H1 (cell line): ENCODE measurements around the gene ABTB1. TPM values are rescaled to one million over a fixed set of nuclear protein-coding genes. Genes with fewer than 3 reads are reported as not detected.
A peak's percentile ranks its signal among the peaks of the same experiment; 100 is the strongest.

ENCODE experiments used
- CTCF ChIA-PET: fragments of 300-600 bp; sonication (Branson Sonifier 250); formaldehyde crosslinking; loops from one replicate; lab custom pipeline; 2021; ENCODE audit not compliant: partially characterized antibody; lab: Charles Lee
- POLR2A ChIA-PET: fragments of 300-600 bp; sonication (Branson Sonifier 250); formaldehyde crosslinking; loops from one replicate; lab custom pipeline; 2021; ENCODE audit warnings: inconsistent platforms; ENCODE audit not compliant: partially characterized antibody; lab: Charles Lee
- DNase-seq, 2 experiments: peaks; one replicate each; pipeline versions ENCODE4 v3.0.0 to v3.0.0-alpha.2; 2010 to 2022; ENCODE audit warnings: low spot score in 2 of 2, low read depth in 1 of 2, mixed read lengths in 1 of 2
- FAIRE-seq: peaks from 2 replicates; lab custom pipeline; 2011; peaks lifted over from hg19 to GRCh38; lab: Jason Lieb, UNC
- H2AFZ ChIP-seq: 2 replicates; pipeline ENCODE4 v1.8.1; 2012; ENCODE audit warnings: low read length, inconsistent platforms
- H2AK5ac ChIP-seq: 2 replicates; pipeline ENCODE4 v1.6.1; 2013; ENCODE audit warnings: low read depth, low read length
- H2BK120ac ChIP-seq: replicated peaks from 2 replicates; pipeline ENCODE3; 2013; ENCODE audit warnings: low read depth, low read length, inconsistent platforms
- H2BK12ac ChIP-seq: 2 replicates; pipeline ENCODE4 v1.6.1; 2013; ENCODE audit warnings: low read depth, low read length
- H2BK15ac ChIP-seq: 2 replicates; pipeline ENCODE4 v1.6.1; 2013; ENCODE audit warnings: low read length
- H2BK20ac ChIP-seq: 2 replicates; pipeline ENCODE4 v1.6.1; 2013; ENCODE audit warnings: low read length
- H2BK5ac ChIP-seq: 2 replicates; pipeline ENCODE4 v1.6.1; 2013; ENCODE audit warnings: low read depth, low read length
- H3K14ac ChIP-seq: 2 replicates; pipeline ENCODE4 v1.6.1; 2013; ENCODE audit warnings: inconsistent platforms; ENCODE audit not compliant: insufficient read length
- H3K18ac ChIP-seq: 2 replicates; pipeline ENCODE4 v1.6.1; 2013; ENCODE audit warnings: low read length; ENCODE audit errors: extremely low read depth
- H3K23ac ChIP-seq: 2 replicates; pipeline ENCODE4 v1.6.1; 2013; ENCODE audit warnings: inconsistent platforms; ENCODE audit not compliant: insufficient read length
- H3K23me2 ChIP-seq: 2 replicates; pipeline ENCODE4 v1.6.1; 2013; ENCODE audit warnings: low read depth, low read length
- H3K27ac ChIP-seq: 2 replicates; pipeline ENCODE4 v1.6.1; 2011; ENCODE audit warnings: low read depth, low read length, inconsistent platforms
- H3K27me3 ChIP-seq, 4 experiments: replicated peaks in 1 of 4; 1 replicate in 1 of 4; 2 replicates in 3 of 4; pipeline versions ENCODE4 v1.6.1 to v1.8.1; 2011 to 2013; ENCODE audit warnings: low read length in 3 of 4, mild to moderate bottlenecking in 3 of 4, inconsistent platforms in 2 of 4, mixed read lengths in 2 of 4, moderate library complexity in 1 of 4; ENCODE audit not compliant: control insufficient read depth in 3 of 4, insufficient read depth in 3 of 4; ENCODE audit errors: extremely low read depth in 1 of 4
- H3K36me3 ChIP-seq, 4 experiments: 2 replicates each; pipeline versions ENCODE4 v1.6.1 to v1.8.1; 2011 to 2013; ENCODE audit warnings: mild to moderate bottlenecking in 4 of 4, low read length in 3 of 4, moderate library complexity in 2 of 4, control low read depth in 1 of 4, inconsistent platforms in 1 of 4; ENCODE audit not compliant: insufficient read depth in 4 of 4, control insufficient read depth in 2 of 4
- H3K4ac ChIP-seq: replicated peaks from 2 replicates; pipeline ENCODE3; 2013; ENCODE audit warnings: low read length, low read depth, mixed read lengths, inconsistent platforms; ENCODE audit not compliant: insufficient read length
- H3K4me1 ChIP-seq, 4 experiments: replicated peaks in 1 of 4; 1 replicate in 1 of 4; 2 replicates in 3 of 4; pipeline versions ENCODE4 v1.6.1 to v1.8.1; 2011 to 2013; ENCODE audit warnings: low read length in 3 of 4, inconsistent platforms in 2 of 4, mixed read lengths in 1 of 4; ENCODE audit not compliant: insufficient read depth in 4 of 4, control insufficient read depth in 3 of 4
- H3K4me2 ChIP-seq, 2 experiments: 2 replicates each; pipeline versions ENCODE4 v1.6.1 to v1.8.1; 2011 to 2013; ENCODE audit warnings: low read depth in 2 of 2, low read length in 2 of 2, control low read depth in 1 of 2, inconsistent platforms in 1 of 2, mild to moderate bottlenecking in 1 of 2; ENCODE audit not compliant: insufficient read depth in 1 of 2
- H3K4me3 ChIP-seq, 4 experiments: fragments of 200-600, 300-600 bp in 1 of 4; sonication (generic), shearing (Covaris generic), sonication (Bioruptor Twin) in 1 of 4; 2 replicates each; pipeline versions ENCODE4 v1.5.1 to v1.8.1; 2011 to 2016; ENCODE audit warnings: low read length in 4 of 4, low read depth in 3 of 4, control low read depth in 2 of 4, inconsistent platforms in 2 of 4, mild to moderate bottlenecking in 2 of 4, mixed read lengths in 1 of 4, moderate library complexity in 1 of 4; ENCODE audit not compliant: insufficient read depth in 2 of 4; ENCODE audit errors: extremely low read depth in 1 of 4
- H3K56ac ChIP-seq: replicated peaks from 2 replicates; pipeline ENCODE3; 2013; ENCODE audit warnings: low read depth, mild to moderate bottlenecking, mixed read lengths, low read length, inconsistent platforms; ENCODE audit not compliant: insufficient read length
- H3K79me1 ChIP-seq: 2 replicates; pipeline ENCODE4 v1.6.1; 2013; ENCODE audit warnings: low read depth, low read length, control low read depth
- H3K79me2 ChIP-seq, 2 experiments: 2 replicates each; pipeline versions ENCODE4 v1.6.1 to v1.8.1; 2012 to 2013; ENCODE audit warnings: low read length in 2 of 2, mild to moderate bottlenecking in 2 of 2, inconsistent platforms in 1 of 2; ENCODE audit not compliant: insufficient read depth in 2 of 2, control insufficient read depth in 1 of 2
- H3K9ac ChIP-seq, 4 experiments: replicated peaks in 1 of 4; 1 replicate in 1 of 4; 2 replicates in 3 of 4; pipeline versions ENCODE4 v1.6.1 to v1.8.1; 2011 to 2013; ENCODE audit warnings: low read depth in 3 of 4, low read length in 3 of 4, control low read depth in 2 of 4, mild to moderate bottlenecking in 2 of 4, moderate library complexity in 2 of 4, inconsistent platforms in 1 of 4; ENCODE audit errors: extremely low read depth in 1 of 4
- H3K9me3 ChIP-seq, 2 experiments: 2 replicates each; pipeline versions ENCODE4 v1.6.1 to v1.8.1; 2012 to 2013; ENCODE audit warnings: mild to moderate bottlenecking in 2 of 2, moderate library complexity in 2 of 2, control low read depth in 1 of 2, inconsistent platforms in 1 of 2, low read depth in 1 of 2, low read length in 1 of 2, mixed read lengths in 1 of 2; ENCODE audit not compliant: insufficient read depth in 2 of 2
- H4K20me1 ChIP-seq, 2 experiments: replicated peaks in 1 of 2; 2 replicates each; pipeline versions ENCODE3 to v1.8.1; 2011 to 2013; ENCODE audit warnings: inconsistent platforms in 2 of 2, low read length in 2 of 2, mild to moderate bottlenecking in 1 of 2; ENCODE audit not compliant: insufficient read depth in 2 of 2, control insufficient read depth in 1 of 2
- H4K5ac ChIP-seq: 2 replicates; pipeline ENCODE4 v1.6.1; 2013; ENCODE audit warnings: low read length, low read depth, mixed read lengths, inconsistent platforms; ENCODE audit not compliant: insufficient read length
- H4K8ac ChIP-seq: 2 replicates; pipeline ENCODE4 v1.8.0; 2013; ENCODE audit warnings: mild to moderate bottlenecking, moderate library complexity, low read length, inconsistent platforms; ENCODE audit not compliant: insufficient read depth; ENCODE audit errors: extremely low read depth
- H4K91ac ChIP-seq: replicated peaks from 2 replicates; pipeline ENCODE3; 2013; ENCODE audit warnings: low read length, mixed read lengths, inconsistent platforms; ENCODE audit not compliant: insufficient read length
- CTCF ChIP-seq, 3 experiments: IDR thresholded peaks; 1 replicate in 2 of 3; 2 replicates in 1 of 3; pipeline versions ENCODE4 v1.5.1 to v1.6.1; 2011; ENCODE audit warnings: low read length in 3 of 3, mild to moderate bottlenecking in 3 of 3, inconsistent platforms in 2 of 3, low read depth in 1 of 3, moderate library complexity in 1 of 3; ENCODE audit not compliant: insufficient read depth in 1 of 3; ENCODE audit errors: control extremely low read depth in 1 of 3
- EZH2 ChIP-seq: fragments of 200-600 bp; sonication (generic); IDR thresholded peaks from 2 replicates; pipeline ENCODE4 v1.7.1; 2012; ENCODE audit warnings: low read depth, mild to moderate bottlenecking, moderate library complexity, low read length, inconsistent platforms; ENCODE audit not compliant: severe bottlenecking
- HDAC2 ChIP-seq, 2 experiments: fragments of 300-600 bp in 1 of 2; sonication (generic) in 1 of 2; IDR thresholded peaks; 2 replicates each; pipeline ENCODE4 v1.6.1; 2011 to 2012; ENCODE audit warnings: low read depth in 2 of 2, low read length in 2 of 2, mild to moderate bottlenecking in 2 of 2, moderate library complexity in 2 of 2, borderline replicate concordance in 1 of 2, inconsistent platforms in 1 of 2
- HDAC6 ChIP-seq: IDR thresholded peaks from one replicate; pipeline ENCODE4 v1.7.1; 2012; ENCODE audit warnings: low read depth, mild to moderate bottlenecking, inconsistent platforms, low read length, moderate library complexity
- POU5F1 ChIP-seq: IDR thresholded peaks from 2 replicates; pipeline ENCODE4 v1.6.1; 2011; ENCODE audit warnings: low read depth, mild to moderate bottlenecking, low read length, moderate library complexity
- SAP30 ChIP-seq: fragments of 300-600 bp; sonication (generic); IDR thresholded peaks from 2 replicates; pipeline ENCODE4 v1.7.1; 2012; ENCODE audit warnings: low read length, moderate library complexity, mild to moderate bottlenecking, inconsistent platforms; ENCODE audit not compliant: insufficient read depth, insufficient replicate concordance
- SP4 ChIP-seq: IDR thresholded peaks from 2 replicates; pipeline ENCODE4 v1.6.1; 2012; ENCODE audit warnings: low read length, inconsistent platforms
- TAF7 ChIP-seq: optimal IDR thresholded peaks from 2 replicates; pipeline ENCODE3; 2011; ENCODE audit warnings: low read depth, mild to moderate bottlenecking, inconsistent platforms, low read length, moderate library complexity, borderline replicate concordance
- WGBS, 2 experiments: shearing (Covaris generic) in 1 of 2; methylation state at CpG; one replicate each; pipeline versions ENCODE4 v1.1.6 to v1.1.7; 2013 to 2015; ENCODE audit warnings: low lambda C conversion rate in 2 of 2, mixed read lengths in 2 of 2, inconsistent platforms in 1 of 2, low coverage in 1 of 2, missing lambda C conversion rate in 1 of 2; ENCODE audit not compliant: insufficient replicate concordance in 2 of 2, insufficient coverage in 1 of 2, insufficient read length in 1 of 2; ENCODE audit errors: extremely low coverage in 1 of 2, missing lambda C conversion rate in 1 of 2; 5-methylcytosine and 5-hydroxymethylcytosine counted together
- polyA plus RNA-seq, 7 experiments: library from polyadenylated mRNA; depleted of rRNA in 3 of 7; stranded (reverse) in 5 of 7; unstranded in 2 of 7; fragments of >200 nt in 5 of 7; fragments of 200-250 nt in 2 of 7; gene quantifications; 1 replicate in 5 of 7; 2 replicates in 1 of 7; 4 replicates in 1 of 7; pipeline versions ENCODE4 v1.2.1 to v1.2.3, GENCODE V29; 2011 to 2013; ENCODE audit warnings: missing spikeins in 2 of 7, mixed read lengths in 2 of 7
- total RNA-seq: library from RNA; stranded (reverse); fragmentation: NEBNext Ultra II Directional; extraction: Animal tissue kit (Norgen Biotek cat#: 25700); gene quantifications from 2 replicates; pipeline ENCODE4 v1.2.1, GENCODE V29; 2021

The ABTB1 gene
- total and polyA plus RNA-seq, 2 of the 8 experiments (the other 6 are each of a cell fraction or from before 2014, with no cell fraction given): 7.1 to 9.4 TPM

GRCh38 chr3:127720985-127721935 is 48.5 kb downstream of the ABTB1 start:
- 93% methylated on average over 17 of the region's 17 CpGs; no CpG with 5 or more reads in 1 of the 2 experiments for WGBS, 2 experiments
- Histone ChIP-seq H3K27me3 (no peaks in the 10 kb centered on the region), H2BK12ac (no peak overlapping the region; the same call in 1 of the 2 replicates), H3K23ac (no peak overlapping the region), H2AK5ac (0 out of 2 replicates have a peak overlapping the region, but pooled peaks have one; percentile 28), H2AFZ (no peak overlapping the region), H3K79me1 (no peaks in the 10 kb centered on the region), H3K9ac (no peak overlapping the region), H3K36me3 (no peaks in the 10 kb centered on the region), H3K23me2 (no peaks in the 10 kb centered on the region; the same call in 1 of the 2 replicates), H3K4me1 (peaks cover 0 to 14% (median 6%) of the 10 kb centered on the region in 4 experiments; a peak in 5 of 7 replicates), H4K20me1 (no peaks in the 10 kb centered on the region), H3K4me2 (no peak overlapping the region), H3K79me2 (no peaks in the 10 kb centered on the region), H2BK120ac (no peak overlapping the region), H3K4ac (no peak overlapping the region), H4K91ac (no peak overlapping the region), H2BK20ac (no peak overlapping the region), H3K56ac (no peak overlapping the region), H3K9me3 (no peaks in the 10 kb centered on the region), H3K27ac (no peak overlapping the region), H2BK5ac (no peak overlapping the region), H4K8ac (no peak overlapping the region), H3K18ac (no peak overlapping the region), H3K14ac (no peak overlapping the region), H4K5ac (no peak overlapping the region), H3K4me3 (no peak overlapping the region), H2BK15ac (no peak overlapping the region)
- no peak for DNase-seq
- ChIA-PET POLR2A (no interaction called here), CTCF (interaction anchor here (0.6 to 1.5 kb wide), 4 partner anchors 11 to 1333 kb away, joined by 3 read pairs; no protein-coding TSS in a partner anchor)
- FAIRE-seq: no peak
- TF ChIP-seq POU5F1: no peak
- TF ChIP-seq HDAC6: no peak
- TF ChIP-seq CTCF (IDR thresholded peaks at IDR 0.05; ENCODE audit: control extremely low read depth in 1 of 3, insufficient read depth in 1 of 3, low read depth in 1 of 3, low read length in 3 of 3): no peak
- no peak for TF ChIP-seq TAF7
- TF ChIP-seq SP4: no peak
- no peak for TF ChIP-seq HDAC2 (IDR thresholded peaks at IDR 0.05; ENCODE audit: borderline replicate concordance in 1 of 2, low read depth in 2 of 2, low read length in 2 of 2)
- TF ChIP-seq SAP30: no peak
- no peak for TF ChIP-seq EZH2
